NCI-H146 treated with DMSO at 0.1 percent for 48 hours (cell line): ENCODE results near the gene PFDN2.

Source experiments
- DNase-seq: peaks from one replicate; lab custom pipeline; 2025; ENCODE audit not compliant: unreplicated experiment; lab: John Stamatoyannopoulos, UW

PFDN2 gene

DNA sequence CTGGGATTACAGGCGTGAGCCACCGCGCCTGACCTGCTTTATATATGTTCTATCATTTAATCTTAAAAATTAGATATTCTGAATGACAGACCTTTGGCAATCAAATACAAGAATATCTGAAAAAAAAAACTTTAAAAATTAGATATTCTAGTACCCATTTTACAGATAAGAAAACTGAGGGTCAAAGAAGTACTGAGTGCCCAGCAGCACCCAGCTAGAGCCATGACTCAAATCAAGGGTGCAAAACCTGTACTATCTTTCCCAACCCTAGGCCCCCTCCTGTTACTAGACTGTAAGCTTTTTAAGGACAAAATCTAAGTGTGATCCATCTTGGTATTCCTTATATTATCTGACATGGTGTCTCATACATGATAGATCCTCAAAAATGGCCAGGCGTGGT is 56.4 kb downstream of the PFDN2 start:
- DNase-seq: no peak

DNA sequence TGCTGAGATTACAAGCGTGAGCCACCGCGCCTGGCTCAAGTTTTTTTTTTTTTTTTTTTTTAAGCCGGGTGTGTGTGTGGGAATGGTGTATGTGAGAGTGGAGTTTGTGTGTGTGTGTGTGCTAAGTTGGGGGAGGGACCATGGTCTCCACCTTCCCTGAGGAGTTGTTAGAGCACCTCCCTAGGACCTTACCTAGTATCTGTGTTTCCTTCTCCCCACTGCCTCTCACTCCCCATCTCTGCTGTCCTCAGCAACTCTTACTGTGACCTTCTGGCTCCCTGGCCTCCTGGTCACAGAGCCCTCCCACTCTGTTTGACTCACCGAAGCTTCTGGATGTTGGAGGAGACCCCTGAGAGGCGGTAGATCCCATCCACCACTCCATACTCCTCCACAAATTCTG is 58.5 kb downstream of the PFDN2 start:
- no peak for DNase-seq

DNA sequence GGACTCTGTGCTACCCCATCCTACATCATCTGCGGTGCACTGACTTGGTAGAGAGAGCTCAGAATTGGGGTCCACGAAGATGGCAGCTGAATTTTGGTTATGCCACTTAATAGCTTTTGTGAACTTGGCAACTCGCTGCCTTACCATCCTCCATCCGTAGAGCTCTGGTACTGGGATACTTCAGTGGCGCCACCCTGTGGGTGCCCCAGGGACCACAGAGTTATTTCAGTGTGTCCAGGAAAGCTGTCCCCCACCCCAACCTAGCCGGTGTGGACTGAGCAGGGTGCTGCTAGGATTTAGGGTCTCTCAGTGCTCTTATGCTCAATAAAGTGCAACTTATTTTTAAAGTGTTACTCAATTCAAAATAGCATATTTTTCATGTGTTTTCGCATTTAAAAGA is 63.0 kb downstream of the PFDN2 start:
- DNase-seq: no peak

DNA sequence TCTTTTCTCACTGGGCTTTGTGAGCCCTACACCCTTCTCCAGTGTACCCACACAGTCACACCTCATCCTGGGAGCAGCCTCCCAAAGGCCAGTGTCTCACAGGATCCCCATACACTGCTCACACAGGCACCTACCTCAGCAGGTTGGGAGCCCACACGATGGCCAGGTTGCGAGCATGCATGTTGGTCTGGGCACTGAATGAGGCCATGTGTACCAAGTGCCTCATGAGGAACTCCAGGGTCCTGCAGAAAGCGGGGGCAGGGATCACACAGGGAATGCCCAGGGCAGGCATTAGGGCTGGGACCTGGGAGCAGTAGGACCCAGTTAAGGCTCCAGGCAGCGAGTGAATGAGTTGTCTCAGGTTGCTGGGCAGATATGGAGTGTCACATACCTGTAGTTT is 63.6 kb downstream of the PFDN2 start:
- DNase-seq: no peak

DNA sequence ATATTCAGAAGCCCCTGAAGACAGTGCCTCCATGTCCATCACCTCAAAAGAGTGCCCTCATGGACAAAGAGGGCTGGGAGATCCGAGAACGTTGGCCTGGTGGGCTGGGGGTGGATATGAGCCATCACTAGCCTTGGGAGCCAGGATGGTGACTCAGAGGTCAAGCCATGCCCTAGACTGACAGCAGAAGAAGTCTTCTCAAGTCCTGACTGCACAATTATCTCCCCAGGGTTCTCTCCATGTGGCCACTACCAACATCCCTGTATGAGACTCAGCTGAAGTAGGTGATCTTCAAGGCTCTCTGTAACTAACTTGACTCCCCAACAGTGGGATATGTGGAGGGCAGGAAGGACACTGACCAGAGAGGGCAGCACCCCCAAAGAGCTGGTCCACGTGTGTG is 64.9 kb downstream of the PFDN2 start:
- DNase-seq: no peak

DNA sequence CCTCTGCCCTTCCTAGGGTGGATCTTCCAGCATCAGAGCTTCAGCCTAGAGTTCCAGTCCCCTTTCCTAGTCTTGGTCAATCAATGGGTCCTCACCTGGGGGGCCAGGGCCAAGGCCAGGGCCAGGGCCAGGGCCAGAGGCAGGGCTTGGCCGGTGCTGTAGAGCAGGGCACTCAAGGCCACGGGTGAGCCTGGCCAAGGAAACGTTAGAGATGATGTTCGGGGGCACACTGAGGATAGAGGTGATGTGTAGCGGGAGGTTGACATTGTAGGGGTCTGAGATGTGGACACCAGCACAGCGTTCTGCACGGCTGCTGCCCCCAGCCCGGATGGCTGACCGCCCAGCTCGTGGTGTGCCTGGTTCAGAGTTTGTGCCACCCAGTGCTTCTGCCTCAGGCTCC is 66.6 kb downstream of the PFDN2 start:
- no peak for DNase-seq
